Neuronal stem cell (in vitro differentiated cells): Measurements from ENCODE around the gene SLC7A6.
"Not testable (repeated sequence)": the region's sequence is repeated elsewhere in the genome, so short reads cannot be mapped to it uniquely, and the experiment has no call there.

ENCODE experiments used
- DNase-seq: peaks from one replicate; pipeline ENCODE4 v3.0.0-alpha.2; 2013; ENCODE audit warnings: low spot score
- H2AFZ ChIP-seq: one replicate; pipeline ENCODE4 v1.6.1; 2013; ENCODE audit warnings: mild to moderate bottlenecking, low read length, inconsistent platforms
- H2AK5ac ChIP-seq: 2 replicates; pipeline ENCODE4 v1.6.1; 2013; ENCODE audit warnings: low read depth, mild to moderate bottlenecking, inconsistent platforms, low read length, moderate library complexity, mixed read lengths
- H2BK120ac ChIP-seq: 2 replicates; pipeline ENCODE4 v1.6.1; 2013; ENCODE audit warnings: low read depth, mild to moderate bottlenecking, inconsistent platforms, low read length, moderate library complexity, mixed read lengths
- H2BK12ac ChIP-seq: one replicate; pipeline ENCODE4 v1.6.1; 2013; ENCODE audit warnings: low read length, inconsistent platforms
- H2BK15ac ChIP-seq: 2 replicates; pipeline ENCODE4 v1.6.1; 2013; ENCODE audit warnings: mild to moderate bottlenecking, low read length, inconsistent platforms, mixed read lengths
- H2BK5ac ChIP-seq: one replicate; pipeline ENCODE4 v1.6.1; 2013; ENCODE audit warnings: inconsistent platforms, mild to moderate bottlenecking, low read length, moderate library complexity
- H3K14ac ChIP-seq: one replicate; pipeline ENCODE4 v1.6.1; 2013; ENCODE audit warnings: low read length, inconsistent platforms
- H3K18ac ChIP-seq: 2 replicates; pipeline ENCODE4 v1.6.1; 2013; ENCODE audit warnings: low read length, inconsistent platforms
- H3K23ac ChIP-seq: 2 replicates; pipeline ENCODE4 v1.6.1; 2013; ENCODE audit warnings: low read depth, mild to moderate bottlenecking, mixed read lengths, low read length, inconsistent platforms; ENCODE audit not compliant: poor library complexity
- H3K27ac ChIP-seq: replicated peaks from 3 replicates; pipeline ENCODE4 v1.5.1; 2013; ENCODE audit warnings: low read length, inconsistent platforms
- H3K27me3 ChIP-seq, 3 experiments: 2 replicates each; pipeline ENCODE4 v1.6.1; 2013; ENCODE audit warnings: low read length in 3 of 3, mild to moderate bottlenecking in 2 of 3, inconsistent platforms in 1 of 3, low read depth in 1 of 3, mixed read lengths in 1 of 3, moderate library complexity in 1 of 3; ENCODE audit not compliant: control insufficient read depth in 3 of 3, insufficient read depth in 3 of 3
- H3K36me3 ChIP-seq, 2 donors: replicated peaks in 1 of 2; 2 replicates each; pipeline ENCODE4 v1.6.1; 2013; ENCODE audit warnings: low read length in 2 of 2; ENCODE audit not compliant: control insufficient read depth in 2 of 2, insufficient read depth in 2 of 2
- H3K4ac ChIP-seq: 2 replicates; pipeline ENCODE4 v1.6.1; 2013; ENCODE audit warnings: inconsistent platforms, mild to moderate bottlenecking, low read length, moderate library complexity
- H3K4me1 ChIP-seq, 2 donors: 1 replicate in 1 of 2; 2 replicates in 1 of 2; pipeline ENCODE4 v1.6.1; 2013; ENCODE audit warnings: low read length in 2 of 2, low read depth in 1 of 2; ENCODE audit not compliant: control insufficient read depth in 2 of 2, insufficient read depth in 1 of 2
- H3K4me2 ChIP-seq: one replicate; pipeline ENCODE4 v1.6.1; 2013; ENCODE audit warnings: mild to moderate bottlenecking, low read length, inconsistent platforms; ENCODE audit not compliant: insufficient read depth, poor library complexity, severe bottlenecking
- H3K4me3 ChIP-seq, 2 donors: 2 replicates each; pipeline ENCODE4 v1.5.1; 2013; ENCODE audit warnings: low read length in 2 of 2, mild to moderate bottlenecking in 2 of 2, inconsistent platforms in 1 of 2, moderate library complexity in 1 of 2
- H3K79me1 ChIP-seq: one replicate; pipeline ENCODE4 v1.6.1; 2013; ENCODE audit warnings: low read depth, mild to moderate bottlenecking, inconsistent platforms, low read length, moderate library complexity
- H3K9ac ChIP-seq: one replicate; pipeline ENCODE4 v1.6.1; 2013; ENCODE audit warnings: mild to moderate bottlenecking, low read depth, low read length, inconsistent platforms; ENCODE audit not compliant: poor library complexity
- H3K9me3 ChIP-seq, 2 donors: replicated peaks in 1 of 2; 2 replicates each; pipeline versions ENCODE3 to v1.6.1; 2013; ENCODE audit warnings: low read length in 2 of 2, mild to moderate bottlenecking in 2 of 2, inconsistent platforms in 1 of 2, low read depth in 1 of 2, mixed read lengths in 1 of 2, moderate library complexity in 1 of 2; ENCODE audit not compliant: control insufficient read depth in 2 of 2, insufficient read depth in 1 of 2
- H4K8ac ChIP-seq: one replicate; pipeline ENCODE4 v1.6.1; 2013; ENCODE audit warnings: low read depth, mild to moderate bottlenecking, inconsistent platforms, low read length, moderate library complexity
- H4K91ac ChIP-seq: one replicate; pipeline ENCODE4 v1.6.1; 2013; ENCODE audit warnings: low read length, low read depth, mild to moderate bottlenecking, inconsistent platforms; ENCODE audit not compliant: poor library complexity
- WGBS, 2 donors: extraction: QIAGEN DNeasy Blood & Tissue Kit; methylation state at CpG; one replicate each; pipeline ENCODE4 v1.1.7; 2013; ENCODE audit warnings: missing lambda C conversion rate in 2 of 2, mixed read lengths in 1 of 2; ENCODE audit not compliant: insufficient read length in 2 of 2, insufficient replicate concordance in 1 of 2; ENCODE audit errors: extremely low coverage in 2 of 2; 5-methylcytosine and 5-hydroxymethylcytosine counted together

Gene SLC7A6

DNA sequence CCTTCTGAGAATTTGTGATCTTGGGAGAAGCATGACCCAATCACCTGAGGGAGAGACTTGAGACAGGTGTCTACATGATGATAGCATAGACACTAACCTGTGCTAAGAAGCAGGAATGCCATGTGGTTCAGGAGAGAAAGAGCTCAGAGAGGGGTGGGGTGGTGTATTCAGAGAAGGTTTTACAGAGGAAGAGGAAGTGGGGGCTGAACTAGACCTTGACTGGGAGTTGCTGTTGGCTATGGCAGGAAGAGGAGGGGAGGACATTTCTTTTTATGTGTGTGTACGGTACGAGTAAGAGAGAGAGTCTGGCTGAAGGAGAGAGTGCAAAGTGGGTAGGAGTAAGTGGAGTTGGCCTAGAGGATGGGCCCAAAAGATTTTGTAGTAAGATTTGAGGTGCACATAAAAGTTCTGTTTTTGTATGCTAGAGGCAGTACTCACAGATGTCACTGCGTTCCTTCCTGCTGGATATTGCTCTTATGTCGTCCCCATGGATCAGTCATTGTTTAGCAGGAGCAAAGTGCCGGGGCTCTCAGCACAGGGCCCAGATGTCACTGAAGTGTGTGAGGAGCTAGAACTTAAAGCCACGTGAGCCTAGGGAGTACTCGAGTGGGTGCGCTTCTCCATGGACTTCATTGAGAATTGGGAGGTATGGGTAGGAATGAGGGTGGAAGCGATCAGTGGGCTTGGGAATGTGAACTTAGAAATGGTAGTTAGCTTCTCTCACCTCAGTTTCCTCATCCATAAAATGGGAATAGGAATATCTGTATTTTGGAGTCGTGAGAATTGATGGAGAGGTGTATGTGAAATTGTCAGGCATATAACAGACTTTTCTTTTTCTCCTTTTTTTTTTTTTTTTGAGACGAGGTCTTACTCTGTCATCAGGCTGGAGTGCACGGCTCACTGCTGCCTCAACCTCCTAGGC, 22.1 kb downstream of the SLC7A6 start:
- Histone ChIP-seq H2BK120ac (no peak overlapping the region), H3K14ac (no peak overlapping the region), H2BK5ac (no peak overlapping the region), H3K36me3 (peaks cover 10 to 55% of the 10 kb centered on the region in 2 donors), H3K4ac (no peak overlapping the region), H3K79me1 (peaks cover 4% of the 10 kb centered on the region), H3K9me3 (no peaks in the 10 kb centered on the region), H2AK5ac (no peak overlapping the region), H4K8ac (no peak overlapping the region), H2BK15ac (no peak overlapping the region), H3K9ac (no peak overlapping the region), H3K4me3 (no peak overlapping the region), H4K91ac (no peak overlapping the region), H3K23ac (no peak overlapping the region), H3K27ac (no peak overlapping the region), H3K4me1 (peaks cover 0 to 1% of the 10 kb centered on the region in 2 donors), H2AFZ (no peak overlapping the region), H2BK12ac (no peak overlapping the region), H3K4me2 (no peak overlapping the region), H3K27me3 (no peaks in the 10 kb centered on the region), H3K18ac (no peak overlapping the region)
- WGBS, 2 donors = 100% methylated on average over 2 of the region's 12 CpGs; no CpG with 5 or more reads in 1 of the 2 donors
- no peak for DNase-seq

DNA sequence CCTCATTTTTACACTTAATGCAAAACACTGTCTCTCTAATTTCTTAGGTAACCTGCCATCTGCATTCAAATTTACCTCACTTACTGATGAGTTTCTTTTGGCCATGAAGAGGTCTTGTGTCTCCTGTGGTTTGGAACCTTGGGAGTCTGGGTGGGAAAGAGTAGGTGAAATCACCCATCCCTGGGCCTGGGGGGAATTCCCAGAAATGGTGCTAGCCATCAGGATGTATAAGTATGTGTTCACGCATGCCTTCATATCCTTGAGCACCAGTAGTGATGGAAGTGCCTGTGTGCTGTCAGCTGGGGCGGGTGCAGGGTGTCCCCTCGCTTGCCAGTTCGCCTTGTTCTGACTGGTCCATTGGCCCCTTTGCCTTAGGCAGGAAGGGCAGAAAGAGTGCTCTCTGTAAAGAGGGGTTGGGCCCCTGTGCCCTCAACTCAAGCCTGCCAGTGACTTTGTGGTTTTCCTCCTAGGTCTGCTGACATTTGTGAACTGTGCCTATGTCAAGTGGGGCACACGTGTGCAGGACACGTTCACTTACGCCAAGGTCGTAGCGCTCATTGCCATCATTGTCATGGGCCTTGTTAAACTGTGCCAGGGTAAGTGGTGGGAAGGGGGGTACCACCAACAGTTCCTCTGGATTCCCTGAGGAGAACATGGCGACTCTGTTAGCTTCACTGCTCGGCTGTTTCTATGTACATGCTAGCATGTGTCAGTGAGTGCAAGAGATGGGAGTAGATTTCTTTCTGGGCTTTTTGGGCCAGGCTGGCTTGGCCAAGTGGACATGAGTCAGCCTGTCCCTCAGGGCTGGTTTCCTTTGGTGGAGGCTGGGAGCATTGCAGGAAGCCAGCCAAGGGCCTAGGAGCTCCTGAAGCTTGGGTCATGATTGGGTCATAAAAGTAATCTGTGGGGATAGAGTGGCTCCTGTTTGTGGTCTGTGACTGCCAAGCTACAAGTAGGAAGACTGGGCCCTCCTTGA, 23.2 kb downstream of the SLC7A6 start:
- H3K4me3 ChIP-seq = no peak overlapping the region
- peak overlapping the region; percentile 26 for H3K23ac ChIP-seq
- WGBS, 2 donors = no CpG with 5 or more reads among the region's 11 CpGs
- H3K79me1 ChIP-seq = peaks cover 4% of the 10 kb centered on the region
- no peaks in the 10 kb centered on the region for H3K9me3 ChIP-seq
- peaks cover 0 to 1% of the 10 kb centered on the region in 2 donors for H3K4me1 ChIP-seq
- H3K36me3 ChIP-seq = peaks cover 11 to 61% of the 10 kb centered on the region in 2 donors
- no peak overlapping the region for H2BK120ac ChIP-seq
- H3K27me3 ChIP-seq = no peaks in the 10 kb centered on the region
- H3K4ac ChIP-seq = no peak overlapping the region
- no peak for DNase-seq
- no peak overlapping the region for H4K8ac ChIP-seq
- H4K91ac ChIP-seq = no peak overlapping the region
- no peak overlapping the region for H2AK5ac ChIP-seq
- no peak overlapping the region for H2BK5ac ChIP-seq
- H2BK12ac ChIP-seq = no peak overlapping the region
- H3K27ac ChIP-seq = no peak overlapping the region
- H3K18ac ChIP-seq = no peak overlapping the region
- no peak overlapping the region for H3K9ac ChIP-seq
- no peak overlapping the region for H2BK15ac ChIP-seq
- no peak overlapping the region for H3K14ac ChIP-seq
- H2AFZ ChIP-seq = no peak overlapping the region
- no peak overlapping the region for H3K4me2 ChIP-seq

DNA sequence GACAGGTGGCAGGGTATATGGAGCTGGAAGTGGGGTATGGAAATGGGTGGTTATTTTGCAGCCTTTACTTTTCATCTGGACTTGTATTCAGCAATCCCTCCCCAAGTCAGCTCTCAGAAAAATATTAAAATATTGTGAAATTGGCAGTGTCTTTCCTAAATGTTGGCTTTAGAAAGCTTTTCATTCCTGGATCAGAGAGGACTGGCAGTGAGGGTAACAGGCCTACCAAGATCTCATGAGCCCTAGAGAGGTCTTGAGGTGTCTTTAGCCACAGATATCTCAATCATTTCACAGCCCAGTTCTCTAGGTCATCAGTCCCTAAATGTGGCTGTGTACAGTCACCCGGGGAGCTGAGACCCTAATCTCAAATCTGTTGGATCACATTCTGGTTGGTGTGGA, 23.9 kb downstream of the SLC7A6 start:
- H4K8ac ChIP-seq = no peak overlapping the region
- no peak for DNase-seq
- no peak overlapping the region for H3K18ac ChIP-seq
- H3K4me3 ChIP-seq = no peak overlapping the region
- H2AK5ac ChIP-seq = no peak overlapping the region
- H3K9ac ChIP-seq = no peak overlapping the region
- H2BK15ac ChIP-seq = no peak overlapping the region
- no peak overlapping the region for H3K14ac ChIP-seq
- H4K91ac ChIP-seq = no peak overlapping the region
- no peak overlapping the region for H3K4me2 ChIP-seq
- H2BK12ac ChIP-seq = no peak overlapping the region
- H2BK5ac ChIP-seq = no peak overlapping the region
- no peak overlapping the region for H3K4ac ChIP-seq
- H3K9me3 ChIP-seq = no peaks in the 10 kb centered on the region
- no peak overlapping the region for H2BK120ac ChIP-seq
- H3K27me3 ChIP-seq = no peaks in the 10 kb centered on the region
- H3K79me1 ChIP-seq = peaks cover 4% of the 10 kb centered on the region
- peaks cover 11 to 60% of the 10 kb centered on the region in 2 donors for H3K36me3 ChIP-seq
- no peak overlapping the region for H2AFZ ChIP-seq
- H3K23ac ChIP-seq = no peak overlapping the region
- no peak overlapping the region for H3K27ac ChIP-seq
- WGBS, 2 donors = no CpG with 5 or more reads among the region's 1 CpG
- H3K4me1 ChIP-seq = peaks cover 0 to 1% of the 10 kb centered on the region in 2 donors

DNA sequence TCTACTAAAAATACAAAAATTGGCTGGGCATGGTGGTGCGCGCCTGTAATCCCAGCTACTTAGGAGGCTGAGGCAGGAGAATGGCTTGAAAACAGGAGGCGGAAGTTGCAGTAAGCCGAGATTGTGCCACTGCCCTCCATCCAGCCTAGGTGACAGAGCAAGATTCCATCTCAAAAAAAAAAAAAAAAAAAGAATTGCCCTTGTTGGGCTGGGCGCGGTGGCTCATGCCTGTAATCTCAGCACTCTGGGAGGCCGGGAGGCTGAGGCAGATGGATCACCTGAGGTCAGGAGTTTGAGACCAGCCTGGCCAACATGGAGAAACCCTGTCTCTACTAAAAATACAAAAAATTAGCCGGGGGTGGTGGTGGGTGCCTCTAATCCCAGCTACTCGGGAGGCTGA, 24.5 kb downstream of the SLC7A6 start:
- not testable (repeated sequence) for H3K4me3 ChIP-seq, H3K79me1 ChIP-seq, H2BK5ac ChIP-seq, H3K23ac ChIP-seq, H3K9me3 ChIP-seq, H2BK12ac ChIP-seq, H3K9ac ChIP-seq, H3K18ac ChIP-seq, H3K4me2 ChIP-seq, H2BK120ac ChIP-seq, H4K91ac ChIP-seq, H3K4ac ChIP-seq, H4K8ac ChIP-seq, DNase-seq, H3K14ac ChIP-seq, H2AK5ac ChIP-seq, H3K4me1 ChIP-seq, H3K27me3 ChIP-seq, H3K27ac ChIP-seq, H2BK15ac ChIP-seq, H2AFZ ChIP-seq
- H3K36me3 ChIP-seq = peaks cover 14 to 59% of the 10 kb centered on the region in 2 donors
- WGBS, 2 donors = no CpG with 5 or more reads among the region's 9 CpGs
